ENCODE results near the gene KDM4C.
A peak's percentile ranks its signal among the peaks of the same experiment; 100 is the strongest.
"Not testable (repeated sequence)": the region's sequence is repeated elsewhere in the genome, so short reads cannot be mapped to it uniquely, and the experiment has no call there.

KDM4C gene

DNA sequence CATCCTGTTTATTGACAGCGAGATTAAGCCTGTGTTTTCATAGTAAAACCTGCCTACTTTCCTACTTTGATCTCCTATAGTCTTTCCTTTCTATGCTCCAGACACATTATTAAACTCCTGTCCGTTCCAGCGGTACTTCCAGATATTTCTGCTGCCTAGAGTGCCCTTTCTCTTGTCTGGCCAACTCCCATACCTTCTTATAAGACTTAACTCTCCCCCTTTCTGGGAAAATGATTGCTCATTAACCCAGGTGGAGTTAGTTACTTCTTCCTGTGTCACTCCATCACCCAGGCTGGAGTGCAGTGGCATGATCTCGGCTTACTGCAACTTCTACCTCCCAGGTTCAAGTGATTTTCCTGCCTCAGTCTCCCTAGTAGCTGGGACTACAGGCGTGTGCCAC lies 33.1 kb downstream of the KDM4C start:
- H3K4me3 ChIP-seq (ENCODE audit: low read length in 2 of 2), result no peak overlapping the region
- no peaks in the 10 kb centered on the region for H3K9me3 ChIP-seq (ENCODE audit: control insufficient read depth in 2 of 2, low read length in 2 of 2)
- H3K27ac ChIP-seq (ENCODE audit: low read depth in 2 of 2, low read length in 2 of 2), result no peak overlapping the region
- peaks cover 18 to 24% of the 10 kb centered on the region in 2 donors for H3K4me1 ChIP-seq (ENCODE audit: control insufficient read depth in 2 of 2, insufficient read depth in 2 of 2, low read length in 2 of 2)
- no peak overlapping the region for H3K9ac ChIP-seq (ENCODE audit: low read depth in 1 of 2, low read length in 2 of 2)
- H3K36me3 ChIP-seq (ENCODE audit: control insufficient read depth in 2 of 2, insufficient read depth in 2 of 2, low read length in 2 of 2), result peaks cover 4 to 6% of the 10 kb centered on the region in 2 donors
- H3K27me3 ChIP-seq (ENCODE audit: control insufficient read depth in 2 of 2, insufficient read depth in 2 of 2, low read length in 2 of 2), result no peaks in the 10 kb centered on the region

- H3K9ac ChIP-seq (ENCODE audit: low read depth in 1 of 2, low read length in 2 of 2), result no peak overlapping the region
- H3K9me3 ChIP-seq (ENCODE audit: control insufficient read depth in 2 of 2, low read length in 2 of 2), result no peaks in the 10 kb centered on the region
- peaks cover 4 to 6% of the 10 kb centered on the region in 2 donors for H3K36me3 ChIP-seq (ENCODE audit: control insufficient read depth in 2 of 2, insufficient read depth in 2 of 2, low read length in 2 of 2)
- H3K27me3 ChIP-seq (ENCODE audit: control insufficient read depth in 2 of 2, insufficient read depth in 2 of 2, low read length in 2 of 2), result no peaks in the 10 kb centered on the region
- H3K4me1 ChIP-seq (ENCODE audit: control insufficient read depth in 2 of 2, insufficient read depth in 2 of 2, low read length in 2 of 2), result peaks cover 8 to 12% of the 10 kb centered on the region in 2 donors
- H3K27ac ChIP-seq (ENCODE audit: low read depth in 2 of 2, low read length in 2 of 2), result no peak overlapping the region
- H3K4me3 ChIP-seq (ENCODE audit: low read length in 2 of 2), result no peak overlapping the region
Observed at GRCh38 chr9:6793203-6793602, 35.4 kb downstream of the KDM4C start.

- H3K27ac ChIP-seq (ENCODE audit: low read depth in 2 of 2, low read length in 2 of 2), result no peak overlapping the region
- H3K27me3 ChIP-seq (ENCODE audit: control insufficient read depth in 2 of 2, insufficient read depth in 2 of 2, low read length in 2 of 2), result no peaks in the 10 kb centered on the region
- H3K4me1 ChIP-seq (ENCODE audit: control insufficient read depth in 2 of 2, insufficient read depth in 2 of 2, low read length in 2 of 2), result no peaks in the 10 kb centered on the region
- no peaks in the 10 kb centered on the region for H3K9me3 ChIP-seq (ENCODE audit: control insufficient read depth in 2 of 2, low read length in 2 of 2)
- no peak overlapping the region for H3K9ac ChIP-seq (ENCODE audit: low read depth in 1 of 2, low read length in 2 of 2)
- peaks cover 4 to 6% of the 10 kb centered on the region in 2 donors for H3K36me3 ChIP-seq (ENCODE audit: control insufficient read depth in 2 of 2, insufficient read depth in 2 of 2, low read length in 2 of 2)
- no peak overlapping the region for H3K4me3 ChIP-seq (ENCODE audit: low read length in 2 of 2)
Observed at GRCh38 chr9:6794936-6795335, 37.2 kb downstream of the KDM4C start.

GRCh38 chr9:6802926-6803325 lies 45.2 kb downstream of the KDM4C start:
- Histone ChIP-seq H3K4me1 (ENCODE audit: control insufficient read depth in 2 of 2, insufficient read depth in 2 of 2, low read length in 2 of 2) (no peaks in the 10 kb centered on the region), H3K9ac (ENCODE audit: low read depth in 1 of 2, low read length in 2 of 2) (no peak overlapping the region), H3K27ac (ENCODE audit: low read depth in 2 of 2, low read length in 2 of 2) (no peak overlapping the region), H3K4me3 (ENCODE audit: low read length in 2 of 2) (no peak overlapping the region), H3K27me3 (ENCODE audit: control insufficient read depth in 2 of 2, insufficient read depth in 2 of 2, low read length in 2 of 2) (no peaks in the 10 kb centered on the region), H3K9me3 (ENCODE audit: control insufficient read depth in 2 of 2, low read length in 2 of 2) (no peaks in the 10 kb centered on the region), H3K36me3 (ENCODE audit: control insufficient read depth in 2 of 2, insufficient read depth in 2 of 2, low read length in 2 of 2) (peaks cover 3% of the 10 kb centered on the region in 2 donors)

DNA sequence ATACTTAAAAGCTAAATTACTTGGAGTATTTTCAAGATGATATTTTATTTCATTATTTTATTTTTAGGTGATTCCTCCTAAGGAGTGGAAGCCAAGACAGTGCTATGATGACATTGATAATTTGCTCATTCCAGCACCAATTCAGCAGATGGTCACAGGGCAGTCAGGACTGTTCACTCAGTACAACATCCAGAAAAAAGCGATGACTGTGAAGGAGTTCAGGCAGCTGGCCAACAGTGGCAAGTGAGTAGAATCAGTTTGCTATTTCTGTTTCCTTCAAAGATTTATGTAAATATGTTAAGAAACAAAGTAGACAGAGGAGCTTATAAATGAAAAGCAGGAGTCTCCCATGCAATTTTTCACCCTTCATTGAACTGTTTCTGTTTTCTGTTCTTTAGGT lies 47.8 kb downstream of the KDM4C start:
- Histone ChIP-seq H3K4me3 (ENCODE audit: low read length in 2 of 2) (no peak overlapping the region), H3K9ac (ENCODE audit: low read depth in 1 of 2, low read length in 2 of 2) (no peak overlapping the region), H3K36me3 (ENCODE audit: control insufficient read depth in 2 of 2, insufficient read depth in 2 of 2, low read length in 2 of 2) (peaks cover 3 to 8% of the 10 kb centered on the region in 2 donors), H3K27ac (ENCODE audit: low read depth in 2 of 2, low read length in 2 of 2) (no peak overlapping the region), H3K27me3 (ENCODE audit: control insufficient read depth in 2 of 2, insufficient read depth in 2 of 2, low read length in 2 of 2) (no peaks in the 10 kb centered on the region), H3K9me3 (ENCODE audit: control insufficient read depth in 2 of 2, low read length in 2 of 2) (no peaks in the 10 kb centered on the region), H3K4me1 (ENCODE audit: control insufficient read depth in 2 of 2, insufficient read depth in 2 of 2, low read length in 2 of 2) (no peaks in the 10 kb centered on the region)

DNA sequence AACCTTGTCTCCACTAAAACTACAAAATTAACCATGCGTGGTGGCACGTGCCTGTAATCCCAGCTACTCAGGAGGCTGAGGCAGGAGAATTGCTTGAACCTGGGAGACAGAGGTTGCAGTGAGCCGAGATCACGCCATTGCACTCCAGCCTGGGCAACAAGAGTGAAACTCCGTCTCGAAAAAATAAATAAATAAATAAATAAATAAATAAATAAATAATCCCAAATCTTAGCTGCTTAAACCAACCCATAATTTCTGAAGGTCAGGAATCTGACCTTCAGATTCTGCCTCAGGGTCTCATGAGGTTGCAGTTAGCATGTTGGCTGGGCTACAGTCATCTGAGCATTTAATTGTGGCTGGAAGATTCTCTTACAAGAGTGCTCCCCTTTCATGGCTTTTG lies 48.5 kb downstream of the KDM4C start:
- not testable (repeated sequence) for H3K27me3 ChIP-seq (ENCODE audit: control insufficient read depth in 2 of 2, insufficient read depth in 2 of 2, low read length in 2 of 2); H3K4me1 ChIP-seq (ENCODE audit: control insufficient read depth in 2 of 2, insufficient read depth in 2 of 2, low read length in 2 of 2); H3K27ac ChIP-seq (ENCODE audit: low read depth in 2 of 2, low read length in 2 of 2)

DNA sequence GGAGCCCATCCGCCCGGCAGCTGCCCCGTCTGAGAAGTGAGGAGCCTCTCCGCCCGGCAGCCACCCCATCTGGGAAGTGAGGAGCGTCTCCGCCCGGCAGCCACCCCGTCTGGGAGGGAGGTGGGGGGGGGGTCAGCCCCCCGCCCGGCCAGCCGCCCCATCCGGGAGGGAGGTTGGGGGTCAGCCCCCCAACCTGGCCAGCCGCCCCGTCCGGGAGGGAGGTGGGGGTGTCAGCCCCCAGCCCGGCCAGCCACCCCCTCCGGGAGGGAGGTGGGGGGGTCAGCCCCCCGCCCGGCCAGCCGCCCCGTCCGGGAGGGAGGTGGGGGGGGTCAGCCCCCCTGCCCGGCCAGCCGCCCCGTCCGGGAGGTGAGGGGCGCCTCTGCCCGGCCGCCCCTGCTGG lies 49.9 kb downstream of the KDM4C start:
- H3K27ac ChIP-seq (ENCODE audit: low read depth in 2 of 2, low read length in 2 of 2); H3K9ac ChIP-seq (ENCODE audit: low read depth in 1 of 2, low read length in 2 of 2); H3K4me1 ChIP-seq (ENCODE audit: control insufficient read depth in 2 of 2, insufficient read depth in 2 of 2, low read length in 2 of 2); H3K4me3 ChIP-seq (ENCODE audit: low read length in 2 of 2); H3K27me3 ChIP-seq (ENCODE audit: control insufficient read depth in 2 of 2, insufficient read depth in 2 of 2, low read length in 2 of 2); H3K36me3 ChIP-seq (ENCODE audit: control insufficient read depth in 2 of 2, insufficient read depth in 2 of 2, low read length in 2 of 2); H3K9me3 ChIP-seq (ENCODE audit: control insufficient read depth in 2 of 2, low read length in 2 of 2): not testable (repeated sequence)

More for the DNA sequence above, 48.5 kb downstream of the KDM4C start:
- not testable (repeated sequence) for H3K9ac ChIP-seq (ENCODE audit: low read depth in 1 of 2, low read length in 2 of 2); H3K9me3 ChIP-seq (ENCODE audit: control insufficient read depth in 2 of 2, low read length in 2 of 2); H3K4me3 ChIP-seq (ENCODE audit: low read length in 2 of 2); H3K36me3 ChIP-seq (ENCODE audit: control insufficient read depth in 2 of 2, insufficient read depth in 2 of 2, low read length in 2 of 2)

DNA sequence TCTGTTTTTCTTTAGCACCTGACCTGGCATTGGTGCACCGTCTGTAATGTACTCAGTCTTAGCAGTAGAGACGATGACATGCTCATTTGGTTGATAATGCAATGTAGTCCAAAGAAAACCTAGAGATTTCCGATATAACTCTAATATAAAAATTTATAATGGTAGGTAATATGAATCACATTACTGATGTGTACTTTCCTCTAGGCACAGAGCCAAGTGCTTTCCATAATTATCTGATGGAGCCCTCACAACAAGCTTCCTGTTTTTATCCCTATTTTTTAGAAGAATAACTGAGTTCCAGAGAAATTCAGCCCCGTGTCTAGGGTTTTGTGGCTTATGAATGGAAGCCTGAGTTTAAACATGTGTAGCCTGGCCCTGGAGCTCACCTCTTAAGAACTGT lies 53.7 kb downstream of the KDM4C start:
- H3K4me3 ChIP-seq (ENCODE audit: low read length in 2 of 2), result no peak overlapping the region
- no peaks in the 10 kb centered on the region for H3K27me3 ChIP-seq (ENCODE audit: control insufficient read depth in 2 of 2, insufficient read depth in 2 of 2, low read length in 2 of 2)
- H3K9me3 ChIP-seq (ENCODE audit: control insufficient read depth in 2 of 2, low read length in 2 of 2), result no peaks in the 10 kb centered on the region
- H3K4me1 ChIP-seq (ENCODE audit: control insufficient read depth in 2 of 2, insufficient read depth in 2 of 2, low read length in 2 of 2), result no peaks in the 10 kb centered on the region
- no peak overlapping the region for H3K9ac ChIP-seq (ENCODE audit: low read depth in 1 of 2, low read length in 2 of 2)
- H3K27ac ChIP-seq (ENCODE audit: low read depth in 2 of 2, low read length in 2 of 2), result no peak overlapping the region
- H3K36me3 ChIP-seq (ENCODE audit: control insufficient read depth in 2 of 2, insufficient read depth in 2 of 2, low read length in 2 of 2), result peaks cover 5 to 7% of the 10 kb centered on the region in 2 donors

GRCh38 chr9:6816581-6816980 lies 58.8 kb downstream of the KDM4C start:
- no peak overlapping the region for H3K4me3 ChIP-seq (ENCODE audit: low read length in 2 of 2)
- peaks cover 2 to 5% of the 10 kb centered on the region in 2 donors for H3K36me3 ChIP-seq (ENCODE audit: control insufficient read depth in 2 of 2, insufficient read depth in 2 of 2, low read length in 2 of 2)
- no peak overlapping the region for H3K27ac ChIP-seq (ENCODE audit: low read depth in 2 of 2, low read length in 2 of 2)
- no peaks in the 10 kb centered on the region for H3K9me3 ChIP-seq (ENCODE audit: control insufficient read depth in 2 of 2, low read length in 2 of 2)
- no peaks in the 10 kb centered on the region for H3K27me3 ChIP-seq (ENCODE audit: control insufficient read depth in 2 of 2, insufficient read depth in 2 of 2, low read length in 2 of 2)
- H3K9ac ChIP-seq (ENCODE audit: low read depth in 1 of 2, low read length in 2 of 2), result no peak overlapping the region
- peaks cover 0 to 22% of the 10 kb centered on the region in 2 donors for H3K4me1 ChIP-seq (ENCODE audit: control insufficient read depth in 2 of 2, insufficient read depth in 2 of 2, low read length in 2 of 2)

GRCh38 chr9:6818292-6818922 lies 60.6 kb downstream of the KDM4C start:
- Histone ChIP-seq H3K9me3 (ENCODE audit: control insufficient read depth in 2 of 2, low read length in 2 of 2) (no peaks in the 10 kb centered on the region), H3K4me1 (ENCODE audit: control insufficient read depth in 2 of 2, insufficient read depth in 2 of 2, low read length in 2 of 2) (peaks cover 0 to 22% of the 10 kb centered on the region in 2 donors), H3K27me3 (ENCODE audit: control insufficient read depth in 2 of 2, insufficient read depth in 2 of 2, low read length in 2 of 2) (no peaks in the 10 kb centered on the region), H3K4me3 (ENCODE audit: low read length in 2 of 2) (no peak overlapping the region), H3K36me3 (ENCODE audit: control insufficient read depth in 2 of 2, insufficient read depth in 2 of 2, low read length in 2 of 2) (peaks cover 4 to 9% of the 10 kb centered on the region in 2 donors), H3K9ac (ENCODE audit: low read depth in 1 of 2, low read length in 2 of 2) (no peak overlapping the region), H3K27ac (ENCODE audit: low read depth in 2 of 2, low read length in 2 of 2) (peak overlapping the region in 1 of 2 donors; percentile 10)

Data from mucosa of rectum (tissue), 2 donors.